Epithelial cell of proximal tubule (primary cell): ENCODE data around the gene ZNF626. TPM values are rescaled to one million over a fixed set of nuclear protein-coding genes. Genes with fewer than 3 reads are reported as not detected.
"Not testable (repeated sequence)": the region's sequence is repeated elsewhere in the genome, so short reads cannot be mapped to it uniquely, and the experiment has no call there.

Experiments
- DNase-seq: peaks from one replicate; pipeline ENCODE4 v3.0.0-alpha.2; 2011; ENCODE audit warnings: low read depth
- H3K4me3 ChIP-seq: 2 replicates; pipeline ENCODE4 v1.5.1; 2011; ENCODE audit warnings: low read depth, mild to moderate bottlenecking, low read length
- CTCF ChIP-seq: conservative IDR thresholded peaks from 2 replicates; pipeline ENCODE4 v1.5.1; 2012; ENCODE audit warnings: low read depth, mild to moderate bottlenecking, low read length
- total RNA-seq: library from RNA; depleted of rRNA; stranded (reverse); fragments of >200 nt; gene quantifications from 2 replicates; pipeline ENCODE4 v1.2.3, GENCODE V29; 2015

Gene ZNF626
- total RNA-seq, 1 donor from 2014 or later = 10.9 TPM

- no peak overlapping the region for H3K4me3 ChIP-seq
- DNase-seq = no peak
- no peak for TF ChIP-seq CTCF
Measured at GRCh38 chr19:20640545-20640944, 20.8 kb downstream of the ZNF626 start.

- TF ChIP-seq CTCF = no peak
- no peak for DNase-seq
- no peak overlapping the region for H3K4me3 ChIP-seq
Measured at GRCh38 chr19:20640023-20640422, 21.3 kb downstream of the ZNF626 start.

GRCh38 chr19:20624560-20624959 is 36.8 kb downstream of the ZNF626 start:
- DNase-seq = not testable (repeated sequence)

GRCh38 chr19:20616071-20616470 is 45.3 kb downstream of the ZNF626 start:
- no peak for DNase-seq
- TF ChIP-seq CTCF = no peak
- H3K4me3 ChIP-seq = no peak overlapping the region

More at GRCh38 chr19:20624560-20624959, 36.8 kb downstream of the ZNF626 start:
- not testable (repeated sequence) for H3K4me3 ChIP-seq

GRCh38 chr19:20614971-20615370 is 46.4 kb downstream of the ZNF626 start:
- H3K4me3 ChIP-seq, DNase-seq: not testable (repeated sequence)

GRCh38 chr19:20612711-20613316 is 48.6 kb downstream of the ZNF626 start:
- no peak for DNase-seq
- TF ChIP-seq CTCF = no peak
- H3K4me3 ChIP-seq = no peak overlapping the region

- no peak for TF ChIP-seq CTCF
- no peak overlapping the region for H3K4me3 ChIP-seq
- no peak for DNase-seq
Measured at GRCh38 chr19:20611866-20612265, 49.5 kb downstream of the ZNF626 start.

- no peak overlapping the region for H3K4me3 ChIP-seq
- DNase-seq = no peak
- no peak for TF ChIP-seq CTCF
Measured at GRCh38 chr19:20607943-20608342, 53.4 kb downstream of the ZNF626 start.

Other genes with a start within 250 kb of the ZNF626 start
- 6.2 and 11.1 TPM in 2 replicates for gene ZNF737, start 95.8 kb downstream of the ZNF626 start, total RNA-seq
- gene ZNF66, start 114.7 kb upstream of the ZNF626 start, total RNA-seq = 2.5 and 5.1 TPM in 2 replicates